ENCODE results near the gene INSC.

DNA sequence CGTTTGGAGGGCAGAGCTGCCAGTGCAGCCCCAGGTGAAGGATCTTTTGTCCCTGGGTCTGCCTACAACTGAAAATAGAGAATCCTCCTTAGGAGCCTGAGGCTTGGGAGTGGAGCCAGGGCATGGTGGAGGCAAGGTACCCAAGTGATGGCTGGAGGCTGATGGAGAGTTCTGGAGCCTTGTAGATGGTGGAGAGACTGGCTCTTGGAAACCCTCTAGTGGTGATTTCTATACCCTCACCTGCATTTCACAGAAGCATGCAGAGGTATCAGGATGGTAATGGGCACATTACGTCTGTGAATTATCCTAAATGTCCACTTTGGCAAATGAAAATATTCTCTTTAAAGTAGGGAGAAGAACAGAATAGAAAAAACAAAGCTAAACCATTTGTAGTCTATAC lies 44.4 kb downstream of the INSC start:
- TF ChIP-seq CTCF (IDR thresholded peaks at IDR 0.05 in 8 of 11, conservative IDR thresholded peaks at IDR 0.05 in 3 of 11): peak in 5 of 11 experiments; percentile 15 to 39 (median 30)
- TF ChIP-seq POLR2A (IDR thresholded peaks at IDR 0.05): no peak
- TF ChIP-seq POLR2AphosphoS5 (IDR thresholded peaks at IDR 0.05): no peak

All from spleen (tissue), 7 donors.